ENCODE results near the gene NDUFB1. TPM values are rescaled to one million over a fixed set of nuclear protein-coding genes. Genes with fewer than 3 reads are reported as not detected.

The NDUFB1 gene
- total and polyA plus RNA-seq, 2 of the 13 experiments (the other 11 are each of a cell fraction or from before 2014, with no cell fraction given), result 181 to 281 TPM

DNA sequence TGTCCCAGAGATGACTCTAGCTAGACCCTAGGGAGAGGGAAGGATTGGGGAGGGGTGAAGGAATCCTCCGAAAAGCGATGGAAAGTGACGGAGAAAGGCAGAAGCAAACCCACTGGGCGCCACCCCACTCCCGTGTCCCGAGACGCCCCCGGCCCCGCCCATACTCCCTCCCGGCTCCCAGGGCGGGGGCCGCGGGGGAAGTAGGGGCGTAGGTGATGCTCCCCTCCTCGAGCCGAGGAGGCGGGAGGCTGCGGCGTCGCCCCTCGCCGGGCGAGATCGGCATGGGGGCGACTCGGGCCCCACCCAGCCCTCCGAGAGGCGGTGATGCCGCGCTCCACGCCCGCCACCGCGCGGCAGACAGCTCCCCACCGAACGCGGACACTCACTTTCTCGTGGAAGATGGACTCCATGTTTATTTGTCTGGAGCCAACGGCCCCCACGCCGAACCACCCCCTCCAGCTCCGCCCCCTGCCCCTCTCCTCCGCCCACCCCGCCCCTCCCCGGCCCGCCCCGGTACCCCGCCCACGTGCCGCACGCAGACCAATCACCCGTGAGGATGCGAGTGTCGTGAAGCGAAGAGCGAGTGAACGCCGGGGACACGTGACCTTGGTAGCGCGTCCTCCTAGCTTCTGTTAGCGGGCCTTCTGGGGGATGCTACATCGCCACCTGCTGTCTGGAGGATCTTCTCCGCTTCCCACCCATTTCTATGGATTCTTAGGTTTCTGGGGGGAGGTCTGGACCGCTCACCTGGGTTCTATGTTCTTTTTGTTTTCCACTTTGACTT, 15.2 kb downstream of the NDUFB1 start, which contains the start of gene ATXN3 (continued):
- TF ChIP-seq ZSCAN12 (CRISPR knock-in tag; IDR thresholded peaks at IDR 0.05) (no peak), MAFG (CRISPR knock-in tag; IDR thresholded peaks at IDR 0.05) (no peak), AKNA (CRISPR knock-in tag; IDR thresholded peaks at IDR 0.05; ENCODE audit: borderline replicate concordance) (peak; percentile 31; the same call in 1 of the 2 replicates), ZSCAN9 (CRISPR knock-in tag; IDR thresholded peaks at IDR 0.05; ENCODE audit: borderline replicate concordance) (no peak), ZNF33A (CRISPR knock-in tag; IDR thresholded peaks at IDR 0.05; ENCODE audit: borderline replicate concordance) (no peak), ZNF550 (CRISPR knock-in tag; IDR thresholded peaks at IDR 0.05; ENCODE audit: borderline replicate concordance) (no peak), ZNF563 (CRISPR knock-in tag; IDR thresholded peaks at IDR 0.05) (0 out of 2 replicates have a peak, but pooled peaks have one; percentile 41), ZNF333 (CRISPR knock-in tag; IDR thresholded peaks at IDR 0.05; ENCODE audit: borderline replicate concordance) (no peak), JUN (CRISPR knock-in tag; IDR thresholded peaks at IDR 0.05) (no peak), ZNF670 (CRISPR knock-in tag; IDR thresholded peaks at IDR 0.05; ENCODE audit: borderline replicate concordance) (0 out of 2 replicates have a peak, but pooled peaks have one; percentile 63), SALL2 (CRISPR knock-in tag; IDR thresholded peaks at IDR 0.05) (0 out of 2 replicates have a peak, but pooled peaks have one; percentile 55), RBFOX2 (IDR thresholded peaks at IDR 0.05; ENCODE audit: low read depth, low read length) (peak; percentile 88), HMGXB4 (CRISPR knock-in tag; IDR thresholded peaks at IDR 0.05; ENCODE audit: borderline replicate concordance in 1 of 2, low read depth in 1 of 2) (peak; percentile 10 to 69; a peak in 2 of 4 replicates), KAT8 (CRISPR knock-in tag; IDR thresholded peaks at IDR 0.05) (peak; percentile 84), SALL1 (CRISPR knock-in tag; IDR thresholded peaks at IDR 0.05) (peak; percentile 32; the same call in 1 of the 2 replicates), ZNF225 (CRISPR knock-in tag; IDR thresholded peaks at IDR 0.05) (no peak), EED (CRISPR knock-in tag; IDR thresholded peaks at IDR 0.05) (no peak), HMGA1 (CRISPR knock-in tag; conservative IDR thresholded peaks at IDR 0.05) (no peak)
- TF ChIP-seq, protein P1, sequence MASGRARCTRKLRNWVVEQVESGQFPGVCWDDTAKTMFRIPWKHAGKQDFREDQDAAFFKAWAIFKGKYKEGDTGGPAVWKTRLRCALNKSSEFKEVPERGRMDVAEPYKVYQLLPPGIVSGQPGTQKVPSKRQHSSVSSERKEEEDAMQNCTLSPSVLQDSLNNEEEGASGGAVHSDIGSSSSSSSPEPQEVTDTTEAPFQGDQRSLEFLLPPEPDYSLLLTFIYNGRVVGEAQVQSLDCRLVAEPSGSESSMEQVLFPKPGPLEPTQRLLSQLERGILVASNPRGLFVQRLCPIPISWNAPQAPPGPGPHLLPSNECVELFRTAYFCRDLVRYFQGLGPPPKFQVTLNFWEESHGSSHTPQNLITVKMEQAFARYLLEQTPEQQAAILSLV (CRISPR knock-in tag; IDR thresholded peaks at IDR 0.05; ENCODE audit: borderline replicate concordance), result 0 out of 2 replicates have a peak, but pooled peaks have one; percentile 67
- TF ChIP-seq, protein P2, sequence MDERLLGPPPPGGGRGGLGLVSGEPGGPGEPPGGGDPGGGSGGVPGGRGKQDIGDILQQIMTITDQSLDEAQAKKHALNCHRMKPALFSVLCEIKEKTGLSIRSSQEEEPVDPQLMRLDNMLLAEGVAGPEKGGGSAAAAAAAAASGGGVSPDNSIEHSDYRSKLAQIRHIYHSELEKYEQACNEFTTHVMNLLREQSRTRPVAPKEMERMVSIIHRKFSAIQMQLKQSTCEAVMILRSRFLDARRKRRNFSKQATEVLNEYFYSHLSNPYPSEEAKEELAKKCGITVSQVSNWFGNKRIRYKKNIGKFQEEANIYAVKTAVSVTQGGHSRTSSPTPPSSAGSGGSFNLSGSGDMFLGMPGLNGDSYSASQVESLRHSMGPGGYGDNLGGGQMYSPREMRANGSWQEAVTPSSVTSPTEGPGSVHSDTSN (CRISPR knock-in tag; IDR thresholded peaks at IDR 0.05), result no peak

All from HepG2 (cell line).